WI38 (cell line): Measurements from ENCODE around the gene SEMA6A.
"Not testable (repeated sequence)": the region's sequence is repeated elsewhere in the genome, so short reads cannot be mapped to it uniquely, and the experiment has no call there.

ENCODE experiments used
- H3K4me3 ChIP-seq: 2 replicates; pipeline ENCODE4 v1.5.1; 2011; ENCODE audit warnings: low read depth, mild to moderate bottlenecking, control low read depth, low read length
- CTCF ChIP-seq: IDR thresholded peaks from 2 replicates; pipeline ENCODE4 v1.5.1; 2012; ENCODE audit warnings: low read depth, mild to moderate bottlenecking, control low read depth, low read length

The SEMA6A gene

GRCh38 chr5:116529615-116530014, 45.0 kb downstream of the SEMA6A start:
- H3K4me3 ChIP-seq = no peak overlapping the region
- TF ChIP-seq CTCF = no peak

GRCh38 chr5:116528519-116529234, 45.9 kb downstream of the SEMA6A start:
- H3K4me3 ChIP-seq = no peak overlapping the region
- TF ChIP-seq CTCF = no peak

- no peak for TF ChIP-seq CTCF
- H3K4me3 ChIP-seq = no peak overlapping the region
Measured at GRCh38 chr5:116527582-116527981, 47.0 kb downstream of the SEMA6A start.

- no peak overlapping the region for H3K4me3 ChIP-seq
- TF ChIP-seq CTCF = no peak
Measured at GRCh38 chr5:116525674-116526073, 48.9 kb downstream of the SEMA6A start.

GRCh38 chr5:116524966-116525365, 49.7 kb downstream of the SEMA6A start:
- no peak for TF ChIP-seq CTCF
- no peak overlapping the region for H3K4me3 ChIP-seq

- H3K4me3 ChIP-seq = no peak overlapping the region
- no peak for TF ChIP-seq CTCF
Measured at GRCh38 chr5:116524051-116524904, 50.3 kb downstream of the SEMA6A start.

- H3K4me3 ChIP-seq = not testable (repeated sequence)
Measured at GRCh38 chr5:116523182-116523581, 51.4 kb downstream of the SEMA6A start.
